ENCODE results near the gene LIN9. TPM values are rescaled to one million over a fixed set of nuclear protein-coding genes. Genes with fewer than 3 reads are reported as not detected.

LIN9 gene
- total and polyA plus RNA-seq, 4 donors = 6.2 to 9.6 (median 7.6) TPM

GRCh38 chr1:226223157-226223785 is 85.7 kb downstream of the LIN9 start, which contains the start of gene MIXL1:
Gene MIXL1, plus strand, starts transcription at chr1:226223664. Its CDS starts 18 bp downstream, at chr1:226223682.
- WGBS (ENCODE audit: insufficient coverage) = 4% methylated on average over 60 of the region's 62 CpGs
- peaks cover 11% of the 10 kb centered on the region for H3K4me1 ChIP-seq (ENCODE audit: control insufficient read depth, insufficient read depth, low read length)
- peak within 1 kb of the TSS; percentile 33 for H3K4me3 ChIP-seq (ENCODE audit: low read depth, low read length)
- H3K27me3 ChIP-seq (ENCODE audit: control insufficient read depth, insufficient read depth, low read length) = peaks cover 18% of the 10 kb centered on the region
- DNase-seq (ENCODE audit: low read depth in 4 of 6, low spot score in 6 of 6) = no peak
- no peak within 1 kb of the TSS for H3K27ac ChIP-seq (ENCODE audit: low read depth, low read length)
- no peaks in the 10 kb centered on the region for H3K36me3 ChIP-seq (ENCODE audit: control insufficient read depth, insufficient read depth, low read length)
- H3K9me3 ChIP-seq (ENCODE audit: control insufficient read depth, insufficient read depth, low read length) = no peaks in the 10 kb centered on the region

- Histone ChIP-seq H3K4me3 (ENCODE audit: low read depth, low read length) (no peak overlapping the region), H3K4me1 (ENCODE audit: control insufficient read depth, insufficient read depth, low read length) (peaks cover 11% of the 10 kb centered on the region), H3K9me3 (ENCODE audit: control insufficient read depth, insufficient read depth, low read length) (no peaks in the 10 kb centered on the region), H3K27ac (ENCODE audit: low read depth, low read length) (no peak overlapping the region), H3K36me3 (ENCODE audit: control insufficient read depth, insufficient read depth, low read length) (no peaks in the 10 kb centered on the region), H3K27me3 (ENCODE audit: control insufficient read depth, insufficient read depth, low read length) (peaks cover 18% of the 10 kb centered on the region)
- no peak for DNase-seq (ENCODE audit: low read depth in 4 of 6, low spot score in 6 of 6)
- 90% methylated on average over 5 of the region's 10 CpGs for WGBS (ENCODE audit: insufficient coverage)
Observed at GRCh38 chr1:226222686-226223085, 86.3 kb downstream of the LIN9 start.

- Histone ChIP-seq H3K4me3 (ENCODE audit: low read depth, low read length) (no peak overlapping the region), H3K9me3 (ENCODE audit: control insufficient read depth, insufficient read depth, low read length) (no peaks in the 10 kb centered on the region), H3K27me3 (ENCODE audit: control insufficient read depth, insufficient read depth, low read length) (peaks cover 18% of the 10 kb centered on the region), H3K36me3 (ENCODE audit: control insufficient read depth, insufficient read depth, low read length) (no peaks in the 10 kb centered on the region), H3K4me1 (ENCODE audit: control insufficient read depth, insufficient read depth, low read length) (peaks cover 11% of the 10 kb centered on the region), H3K27ac (ENCODE audit: low read depth, low read length) (no peak overlapping the region)
- 31% methylated on average over 10 of the region's 11 CpGs for WGBS (ENCODE audit: insufficient coverage)
- no peak for DNase-seq (ENCODE audit: low read depth in 4 of 6, low spot score in 6 of 6)
Observed at GRCh38 chr1:226220473-226221189, 88.3 kb downstream of the LIN9 start.

GRCh38 chr1:226217273-226217672 is 91.7 kb downstream of the LIN9 start:
- DNase-seq (ENCODE audit: low read depth in 4 of 6, low spot score in 6 of 6) = no peak
- Histone ChIP-seq H3K4me3 (ENCODE audit: low read depth, low read length) (no peak overlapping the region), H3K27me3 (ENCODE audit: control insufficient read depth, insufficient read depth, low read length) (no peaks in the 10 kb centered on the region), H3K36me3 (ENCODE audit: control insufficient read depth, insufficient read depth, low read length) (no peaks in the 10 kb centered on the region), H3K4me1 (ENCODE audit: control insufficient read depth, insufficient read depth, low read length) (no peaks in the 10 kb centered on the region), H3K27ac (ENCODE audit: low read depth, low read length) (no peak overlapping the region), H3K9me3 (ENCODE audit: control insufficient read depth, insufficient read depth, low read length) (no peaks in the 10 kb centered on the region)
- WGBS (ENCODE audit: insufficient coverage) = 74% methylated on average over 5 of the region's 10 CpGs

- DNase-seq (ENCODE audit: low read depth in 4 of 6, low spot score in 6 of 6) = no peak
- WGBS (ENCODE audit: insufficient coverage) = 54% methylated on average over 5 of the region's 5 CpGs
- Histone ChIP-seq H3K27me3 (ENCODE audit: control insufficient read depth, insufficient read depth, low read length) (no peaks in the 10 kb centered on the region), H3K4me1 (ENCODE audit: control insufficient read depth, insufficient read depth, low read length) (no peaks in the 10 kb centered on the region), H3K9me3 (ENCODE audit: control insufficient read depth, insufficient read depth, low read length) (no peaks in the 10 kb centered on the region), H3K27ac (ENCODE audit: low read depth, low read length) (no peak overlapping the region), H3K36me3 (ENCODE audit: control insufficient read depth, insufficient read depth, low read length) (no peaks in the 10 kb centered on the region), H3K4me3 (ENCODE audit: low read depth, low read length) (no peak overlapping the region)
Observed at GRCh38 chr1:226216056-226216455, 92.9 kb downstream of the LIN9 start.

- Histone ChIP-seq H3K4me1 (ENCODE audit: control insufficient read depth, insufficient read depth, low read length) (no peaks in the 10 kb centered on the region), H3K27ac (ENCODE audit: low read depth, low read length) (no peak overlapping the region)
Observed at GRCh38 chr1:226215239-226215638, 93.7 kb downstream of the LIN9 start.

GRCh38 chr1:226212545-226212944 is 96.4 kb downstream of the LIN9 start:
- H3K27me3 ChIP-seq (ENCODE audit: control insufficient read depth, insufficient read depth, low read length) = no peaks in the 10 kb centered on the region
- no peak for DNase-seq (ENCODE audit: low read depth in 4 of 6, low spot score in 6 of 6)
- H3K36me3 ChIP-seq (ENCODE audit: control insufficient read depth, insufficient read depth, low read length) = no peaks in the 10 kb centered on the region
- no peak overlapping the region for H3K27ac ChIP-seq (ENCODE audit: low read depth, low read length)
- no peak overlapping the region for H3K4me3 ChIP-seq (ENCODE audit: low read depth, low read length)
- 86% methylated on average over 6 of the region's 8 CpGs for WGBS (ENCODE audit: insufficient coverage)
- H3K4me1 ChIP-seq (ENCODE audit: control insufficient read depth, insufficient read depth, low read length) = no peaks in the 10 kb centered on the region
- H3K9me3 ChIP-seq (ENCODE audit: control insufficient read depth, insufficient read depth, low read length) = no peaks in the 10 kb centered on the region

More at GRCh38 chr1:226215239-226215638, 93.7 kb downstream of the LIN9 start:
- DNase-seq (ENCODE audit: low read depth in 4 of 6, low spot score in 6 of 6) = no peak
- 38% methylated on average over 4 of the region's 5 CpGs for WGBS (ENCODE audit: insufficient coverage)
- Histone ChIP-seq H3K9me3 (ENCODE audit: control insufficient read depth, insufficient read depth, low read length) (no peaks in the 10 kb centered on the region), H3K4me3 (ENCODE audit: low read depth, low read length) (no peak overlapping the region), H3K36me3 (ENCODE audit: control insufficient read depth, insufficient read depth, low read length) (no peaks in the 10 kb centered on the region), H3K27me3 (ENCODE audit: control insufficient read depth, insufficient read depth, low read length) (no peaks in the 10 kb centered on the region)

GRCh38 chr1:226211181-226211821 is 97.7 kb downstream of the LIN9 start:
- no CpG with 5 or more reads among the region's 5 CpGs for WGBS (ENCODE audit: insufficient coverage)
- no peak overlapping the region for H3K27ac ChIP-seq (ENCODE audit: low read depth, low read length)

GRCh38 chr1:226210571-226211176 is 98.3 kb downstream of the LIN9 start:
- no peaks in the 10 kb centered on the region for H3K4me1 ChIP-seq (ENCODE audit: control insufficient read depth, insufficient read depth, low read length)

More at GRCh38 chr1:226211181-226211821, 97.7 kb downstream of the LIN9 start:
- no peaks in the 10 kb centered on the region for H3K36me3 ChIP-seq (ENCODE audit: control insufficient read depth, insufficient read depth, low read length)
- H3K9me3 ChIP-seq (ENCODE audit: control insufficient read depth, insufficient read depth, low read length) = no peaks in the 10 kb centered on the region
- no peak overlapping the region for H3K4me3 ChIP-seq (ENCODE audit: low read depth, low read length)
- H3K27me3 ChIP-seq (ENCODE audit: control insufficient read depth, insufficient read depth, low read length) = no peaks in the 10 kb centered on the region
- DNase-seq (ENCODE audit: low read depth in 4 of 6, low spot score in 6 of 6) = no peak
- H3K4me1 ChIP-seq (ENCODE audit: control insufficient read depth, insufficient read depth, low read length) = no peaks in the 10 kb centered on the region

More at GRCh38 chr1:226210571-226211176, 98.3 kb downstream of the LIN9 start:
- Histone ChIP-seq H3K27ac (ENCODE audit: low read depth, low read length) (no peak overlapping the region), H3K4me3 (ENCODE audit: low read depth, low read length) (no peak overlapping the region), H3K27me3 (ENCODE audit: control insufficient read depth, insufficient read depth, low read length) (no peaks in the 10 kb centered on the region), H3K9me3 (ENCODE audit: control insufficient read depth, insufficient read depth, low read length) (no peaks in the 10 kb centered on the region), H3K36me3 (ENCODE audit: control insufficient read depth, insufficient read depth, low read length) (no peaks in the 10 kb centered on the region)
- no peak for DNase-seq (ENCODE audit: low read depth in 4 of 6, low spot score in 6 of 6)
- WGBS (ENCODE audit: insufficient coverage) = 40% methylated on average over 6 of the region's 7 CpGs

All from spinal cord (tissue), 10 donors.